GM19463 (cell line): ENCODE measurements around the gene CLNK.

Experiments used
- ATAC-seq: cut with Tn5 transposase; IDR thresholded peaks from one replicate; pipeline ENCODE4 v1.9.1; 2021; ENCODE audit warnings: mild to moderate bottlenecking, moderate library complexity; ENCODE audit not compliant: unreplicated experiment

The CLNK gene

GRCh38 chr4:10460313-10461047 is 224.1 kb downstream of the CLNK start:
- no peak for ATAC-seq

GRCh38 chr4:10459305-10459704 is 225.3 kb downstream of the CLNK start:
- ATAC-seq: no peak

- no peak for ATAC-seq
These were observed 226.4 kb downstream of the CLNK start for GRCh38 chr4:10458177-10458576.

DNA sequence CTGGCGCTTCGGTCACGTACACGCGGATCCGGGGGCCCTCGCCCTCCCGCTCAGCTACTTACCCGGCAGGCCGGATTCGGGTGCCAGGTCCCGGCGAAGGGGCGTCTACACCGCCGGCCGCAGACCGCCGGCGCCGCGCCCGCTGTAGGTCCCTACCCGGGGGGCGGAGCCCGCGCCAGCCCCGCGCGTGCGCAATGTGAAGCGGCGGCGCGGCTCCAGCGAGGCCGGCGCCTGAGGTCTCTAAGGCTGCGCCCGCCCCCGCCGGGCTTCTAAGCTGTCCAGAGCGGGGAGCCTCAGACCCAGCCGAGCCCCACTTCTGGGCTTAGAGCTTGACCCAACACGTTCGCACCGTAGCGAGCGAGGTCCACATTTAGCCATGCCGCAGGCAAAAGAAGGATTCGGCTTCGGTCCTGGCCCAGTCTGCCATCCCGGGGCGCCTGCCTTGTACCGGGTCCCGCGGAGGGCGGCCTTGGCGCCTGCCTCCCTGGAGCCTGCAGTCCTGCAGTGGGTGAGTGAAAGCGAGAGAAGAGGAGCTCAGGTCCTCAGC is 227.2 kb downstream of the CLNK start, which contains the start of gene ZNF518B:
ZNF518B (minus strand) TSS at position 172 of the 547 bp plus-strand sequence. CDS start 11,098 bp downstream, outside the sequence.
- peak; percentile 75 for ATAC-seq

DNA sequence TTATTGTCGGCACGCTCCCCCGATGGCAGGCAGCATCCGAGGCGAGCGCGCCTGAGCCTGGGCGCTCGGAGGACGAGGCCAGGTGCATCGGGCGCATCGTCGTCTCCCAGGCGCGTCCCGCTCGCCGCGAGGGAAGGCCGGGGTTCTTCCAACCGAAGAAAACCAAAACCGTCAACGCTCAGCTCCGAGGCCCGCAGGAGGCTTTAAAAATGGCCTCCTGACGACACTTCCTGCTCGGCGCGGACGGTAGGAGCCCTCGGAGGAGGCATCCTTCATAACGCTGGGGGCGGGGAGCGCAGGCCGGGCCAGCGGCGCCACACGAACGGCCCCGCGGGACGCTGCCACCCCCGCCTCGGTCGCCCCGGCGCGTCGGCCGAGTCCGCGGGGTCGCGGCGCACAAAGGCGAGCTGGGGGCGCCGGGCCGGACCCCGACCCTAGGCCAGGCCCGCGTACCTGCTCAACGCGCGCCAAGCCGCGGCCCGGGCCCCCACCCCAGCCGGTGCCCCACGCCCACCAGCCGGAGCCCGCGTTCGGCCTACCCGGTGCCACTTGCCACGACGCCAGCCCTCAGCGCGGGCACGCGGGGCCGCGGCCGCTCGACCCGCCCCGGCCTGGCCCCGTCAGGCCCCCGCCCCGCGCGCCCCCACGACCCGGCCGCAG is 227.8 kb downstream of the CLNK start:
- ATAC-seq: peak; percentile 50

DNA sequence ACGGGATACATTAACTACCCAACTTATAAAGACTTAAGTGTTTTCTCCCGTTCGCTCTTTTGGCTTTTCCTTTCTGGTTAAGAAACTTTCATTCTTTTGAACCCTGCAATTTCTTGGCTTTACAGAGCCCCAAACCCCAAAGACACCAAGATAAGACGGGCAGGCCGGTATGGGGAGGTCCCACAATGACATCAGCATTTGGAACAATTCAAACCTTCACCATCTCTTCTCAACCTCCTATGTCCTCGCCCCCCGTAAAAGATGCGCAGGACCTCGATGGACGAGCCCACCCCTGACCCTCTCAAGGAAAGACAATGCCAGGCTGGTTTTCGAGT is 228.3 kb downstream of the CLNK start:
- ATAC-seq: no peak

DNA sequence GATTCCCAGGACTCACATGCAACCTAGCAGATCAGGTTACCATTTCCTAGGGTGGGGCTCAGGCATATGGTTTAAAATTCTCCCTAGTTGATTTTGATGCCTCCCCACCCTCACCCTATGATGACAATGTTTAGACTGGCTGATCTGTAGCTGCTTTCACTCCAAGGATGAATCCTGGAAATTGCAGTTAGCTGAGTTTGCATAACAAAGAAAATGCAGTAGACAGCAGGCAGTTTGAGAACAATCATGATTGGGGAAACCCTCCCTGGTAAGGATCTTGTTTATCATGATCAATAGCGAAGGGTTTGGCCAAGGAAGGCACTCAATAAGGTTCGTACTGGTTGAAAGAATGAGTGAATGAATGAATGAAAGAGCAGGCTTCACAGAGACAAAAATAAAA is 229.4 kb downstream of the CLNK start:
- ATAC-seq: no peak

GRCh38 chr4:10454726-10455125 is 229.8 kb downstream of the CLNK start:
- ATAC-seq: no peak

- ATAC-seq: no peak
These were observed 230.4 kb downstream of the CLNK start for GRCh38 chr4:10454121-10454520.

DNA sequence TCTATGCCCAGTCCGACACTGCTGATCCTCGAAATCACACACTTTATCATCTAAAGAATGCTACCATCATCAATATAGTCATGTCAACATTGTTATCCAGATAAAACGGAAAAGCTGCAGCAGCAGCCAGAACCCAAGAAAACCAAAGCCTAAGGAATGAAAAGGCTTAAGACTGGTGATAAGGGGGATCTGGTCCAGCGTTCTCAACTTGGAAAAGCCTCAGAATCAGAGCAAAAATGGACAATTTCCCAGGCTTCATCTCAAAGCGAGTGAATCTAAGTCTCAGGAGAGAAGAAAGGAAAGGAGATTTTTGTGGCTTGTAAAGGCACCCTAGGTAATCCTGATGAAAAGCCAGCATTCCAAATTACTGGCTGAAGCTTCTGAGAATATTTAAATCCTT is 235.6 kb downstream of the CLNK start:
- no peak for ATAC-seq

GRCh38 chr4:10442976-10443375 is 241.6 kb downstream of the CLNK start:
- no peak for ATAC-seq

DNA sequence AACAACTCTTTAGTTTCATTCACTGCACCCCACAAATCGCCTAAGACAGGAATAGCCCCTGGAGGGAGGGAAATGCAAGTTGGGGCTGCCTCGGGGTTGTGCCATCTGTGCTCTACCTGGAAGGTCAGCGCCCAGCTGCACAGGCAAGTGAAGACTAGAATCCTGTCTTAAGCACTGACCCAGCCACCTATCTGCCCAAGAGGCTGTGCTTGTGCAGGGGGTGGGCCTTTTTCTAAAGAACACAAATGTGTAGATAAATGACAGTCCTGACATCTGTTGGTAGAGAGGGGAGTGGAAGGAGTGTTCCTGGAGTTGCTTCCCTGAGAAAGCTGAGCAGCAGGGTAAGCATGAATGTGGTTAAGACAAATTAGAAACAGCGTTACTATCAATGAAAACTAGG is 243.1 kb downstream of the CLNK start:
- no peak for ATAC-seq

- ATAC-seq: no peak
These were observed 245.6 kb downstream of the CLNK start for GRCh38 chr4:10438924-10439323.

- no peak for ATAC-seq
These were observed 246.8 kb downstream of the CLNK start for GRCh38 chr4:10437735-10438134.
